Mucosa of stomach (tissue), 1 donor: Measurements from ENCODE around the gene PIK3CD.

Source experiments
- H3K27me3 ChIP-seq: one replicate; pipeline ENCODE4 v1.7.0; 2013; ENCODE audit warnings: mild to moderate bottlenecking, low read length; ENCODE audit not compliant: control insufficient read depth, insufficient read depth
- H3K36me3 ChIP-seq: one replicate; pipeline ENCODE4 v1.7.0; 2013; ENCODE audit warnings: low read length; ENCODE audit not compliant: control insufficient read depth, insufficient read depth
- H3K4me1 ChIP-seq: one replicate; pipeline ENCODE4 v1.7.0; 2013; ENCODE audit warnings: mild to moderate bottlenecking, low read length; ENCODE audit not compliant: control insufficient read depth, insufficient read depth
- H3K4me3 ChIP-seq: one replicate; pipeline ENCODE4 v1.7.0; 2013; ENCODE audit warnings: low read length
- H3K9ac ChIP-seq: one replicate; pipeline ENCODE4 v1.7.0; 2013; ENCODE audit warnings: mild to moderate bottlenecking, low read length, moderate library complexity
- H3K9me3 ChIP-seq: one replicate; pipeline ENCODE4 v1.7.0; 2013; ENCODE audit warnings: mild to moderate bottlenecking, low read length, moderate library complexity; ENCODE audit not compliant: control insufficient read depth
- donor health status: Pancreatic carcinoma.

Gene PIK3CD

DNA sequence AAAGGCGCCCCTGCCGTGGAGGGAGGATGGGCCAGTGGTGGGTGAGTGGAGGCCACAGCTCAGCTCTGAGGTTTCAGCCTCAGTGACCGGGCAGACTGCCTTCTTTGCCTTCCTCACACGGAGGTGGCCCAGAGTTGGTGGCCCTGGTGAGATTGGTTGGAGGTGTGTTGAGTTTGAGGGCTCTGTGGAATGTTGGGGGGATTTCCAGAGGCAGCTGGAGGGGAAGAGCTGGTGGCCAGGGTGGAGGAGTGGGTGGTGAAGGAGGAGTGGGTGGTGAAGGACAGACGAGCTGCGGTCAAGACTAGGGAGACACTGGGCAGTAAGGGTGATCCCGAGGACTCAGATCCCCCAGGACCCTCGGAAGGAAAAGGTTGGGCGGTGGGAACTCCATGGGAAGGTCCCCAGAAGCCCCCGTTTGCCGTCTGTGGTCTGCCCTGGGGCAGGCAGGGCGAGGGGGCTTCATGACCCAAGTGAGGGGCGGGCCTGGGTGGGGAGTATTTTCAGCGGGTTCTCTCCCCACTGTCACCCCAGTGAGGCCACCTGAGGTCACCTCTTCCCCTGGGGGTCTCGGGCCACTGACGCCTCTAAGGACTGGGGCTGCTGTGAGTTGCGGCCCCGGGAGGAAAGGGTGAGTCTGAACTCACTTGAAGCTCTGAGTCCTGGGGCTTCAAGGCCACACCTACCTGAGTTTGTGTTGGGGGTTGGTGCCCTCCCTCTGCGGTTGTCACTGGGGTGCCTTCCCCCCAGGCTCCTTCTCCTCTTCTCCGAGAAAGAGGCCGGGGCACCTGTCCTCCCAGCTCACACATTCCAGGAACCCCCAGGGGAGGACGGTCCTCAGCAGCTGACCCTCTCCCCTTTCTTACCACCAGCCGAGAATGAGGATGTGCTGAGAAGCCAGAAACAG is 22.7 kb upstream of the PIK3CD start:
- no peak overlapping the region for H3K4me3 ChIP-seq
- H3K9ac ChIP-seq = no peak overlapping the region
- peaks cover 11% of the 10 kb centered on the region for H3K27me3 ChIP-seq
- H3K36me3 ChIP-seq = no peaks in the 10 kb centered on the region
- H3K4me1 ChIP-seq = no peaks in the 10 kb centered on the region
- H3K9me3 ChIP-seq = no peaks in the 10 kb centered on the region

DNA sequence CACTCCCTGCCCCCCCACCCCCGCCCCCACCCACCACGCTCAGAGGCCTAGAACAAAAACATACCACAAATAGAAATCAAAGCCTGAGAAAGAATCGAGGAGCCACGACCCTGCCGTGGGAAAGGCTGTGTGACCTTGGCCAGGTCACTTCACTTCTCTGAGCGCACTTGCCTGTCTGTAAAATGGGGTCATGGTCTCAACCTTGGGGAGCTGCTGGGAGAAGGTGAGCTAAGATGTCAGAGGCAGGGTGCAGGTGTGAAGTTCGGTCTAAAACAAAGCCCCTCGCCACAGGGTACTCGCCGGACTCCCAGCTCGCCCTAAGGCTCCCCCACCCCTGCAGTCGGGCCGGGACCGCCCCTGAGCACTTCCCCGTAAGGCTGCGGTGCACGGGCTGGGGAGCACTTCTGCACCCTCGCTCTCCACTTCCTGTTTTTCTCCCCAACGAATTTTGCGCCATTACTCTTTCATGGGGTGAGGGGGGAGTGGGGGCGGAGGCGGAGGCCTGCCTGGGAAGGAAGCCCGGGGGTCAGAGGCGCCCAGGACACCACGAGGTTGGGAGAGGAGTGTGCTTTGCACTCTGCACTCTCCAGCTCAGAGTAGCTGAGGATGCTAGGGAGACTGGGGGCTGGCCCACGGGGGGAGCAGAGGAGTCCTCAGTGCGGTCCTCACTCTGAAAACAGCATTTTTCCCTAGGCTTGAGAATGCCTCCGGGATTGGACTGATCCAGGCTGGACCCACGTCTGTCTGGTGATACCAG is 21.9 kb upstream of the PIK3CD start:
- H3K9ac ChIP-seq = no peak overlapping the region
- H3K9me3 ChIP-seq = no peaks in the 10 kb centered on the region
- peaks cover 11% of the 10 kb centered on the region for H3K27me3 ChIP-seq
- no peaks in the 10 kb centered on the region for H3K4me1 ChIP-seq
- H3K4me3 ChIP-seq = no peak overlapping the region
- H3K36me3 ChIP-seq = no peaks in the 10 kb centered on the region

DNA sequence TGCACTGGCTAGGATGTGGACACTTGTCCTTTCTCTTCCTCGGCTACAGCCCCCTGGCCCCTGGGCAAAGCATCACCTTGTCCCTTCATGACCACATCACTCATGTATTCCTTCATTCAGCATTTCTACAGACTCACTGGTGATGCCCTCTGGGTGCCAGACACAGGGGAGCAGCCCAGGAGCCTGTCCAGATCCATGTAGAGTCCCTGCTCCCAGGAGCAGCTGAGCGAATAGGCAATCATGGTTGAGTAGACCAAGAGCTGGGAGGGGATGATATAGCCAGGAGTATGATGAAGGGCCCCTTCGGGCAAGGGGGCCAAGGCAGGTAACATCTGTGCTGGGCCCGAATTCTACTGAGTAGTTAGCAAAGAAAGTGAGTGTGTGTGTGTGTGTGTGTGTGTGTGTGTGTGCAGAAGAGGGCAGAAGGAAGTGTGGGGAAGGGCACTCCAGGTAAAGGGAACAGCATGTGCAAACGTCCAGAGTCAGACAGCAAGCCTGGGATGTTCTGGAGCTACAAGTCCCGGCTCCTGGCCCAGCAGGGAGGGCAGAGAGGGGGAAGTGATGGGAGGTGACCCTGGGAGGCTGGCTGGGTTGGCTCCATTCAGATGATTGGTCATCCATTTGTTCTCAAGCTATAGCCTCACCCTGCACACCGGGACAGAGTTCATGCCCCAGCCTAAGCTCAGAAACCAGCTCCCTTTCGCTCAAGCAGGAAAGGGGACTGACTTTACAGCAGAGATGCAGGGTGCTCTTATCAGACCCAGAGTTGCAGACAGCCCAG is 21.0 kb upstream of the PIK3CD start:
- no peaks in the 10 kb centered on the region for H3K4me1 ChIP-seq
- H3K4me3 ChIP-seq = no peak overlapping the region
- H3K27me3 ChIP-seq = peaks cover 11% of the 10 kb centered on the region
- no peaks in the 10 kb centered on the region for H3K36me3 ChIP-seq
- no peaks in the 10 kb centered on the region for H3K9me3 ChIP-seq
- H3K9ac ChIP-seq = no peak overlapping the region

DNA sequence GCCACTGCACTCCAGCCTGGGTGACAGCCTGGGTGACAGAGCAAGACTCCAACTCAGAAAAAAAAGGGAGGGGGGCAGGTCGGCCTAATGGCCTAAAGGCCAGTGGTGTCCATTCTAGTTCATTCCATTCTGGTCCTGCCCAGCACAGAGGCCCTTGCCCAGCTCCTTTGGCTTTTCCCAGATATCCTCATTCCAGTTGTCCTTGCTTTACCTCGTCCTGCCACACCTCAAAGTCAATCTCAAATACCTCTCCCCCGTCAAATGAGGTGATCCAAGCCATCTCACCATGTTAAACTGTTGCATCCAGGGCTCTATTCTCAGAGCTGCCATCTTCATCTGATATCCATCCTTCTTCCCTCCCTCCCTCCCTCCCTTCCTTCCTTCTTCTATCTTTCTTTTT is 19.9 kb upstream of the PIK3CD start:
- no peaks in the 10 kb centered on the region for H3K4me1 ChIP-seq

DNA sequence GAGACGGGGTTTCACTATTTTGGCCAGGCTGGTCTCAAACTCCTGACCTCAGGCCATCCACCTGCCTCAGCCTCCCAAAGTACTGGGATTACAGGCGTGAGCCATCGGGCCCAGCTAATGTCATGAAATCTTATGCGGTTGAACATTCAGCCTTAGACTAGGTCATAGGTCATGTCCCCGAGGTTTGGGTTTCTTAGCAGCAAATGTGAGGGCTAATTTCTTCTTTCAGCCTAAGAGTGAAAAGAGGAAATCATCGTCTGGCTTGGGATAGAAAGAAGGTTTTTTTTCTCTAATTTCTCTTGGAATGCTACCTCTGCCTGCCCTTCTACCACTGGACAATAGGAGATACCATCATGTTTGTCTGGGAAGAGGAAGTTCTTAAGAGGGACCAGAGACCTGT is 18.0 kb upstream of the PIK3CD start:
- H3K4me1 ChIP-seq = no peaks in the 10 kb centered on the region
- H3K9me3 ChIP-seq = no peaks in the 10 kb centered on the region
- no peak overlapping the region for H3K9ac ChIP-seq
- no peak overlapping the region for H3K4me3 ChIP-seq
- no peaks in the 10 kb centered on the region for H3K36me3 ChIP-seq
- no peaks in the 10 kb centered on the region for H3K27me3 ChIP-seq

More for the DNA sequence above, 19.9 kb upstream of the PIK3CD start:
- Histone ChIP-seq H3K36me3 (no peaks in the 10 kb centered on the region), H3K27me3 (no peaks in the 10 kb centered on the region), H3K4me3 (no peak overlapping the region), H3K9me3 (no peaks in the 10 kb centered on the region), H3K9ac (no peak overlapping the region)

DNA sequence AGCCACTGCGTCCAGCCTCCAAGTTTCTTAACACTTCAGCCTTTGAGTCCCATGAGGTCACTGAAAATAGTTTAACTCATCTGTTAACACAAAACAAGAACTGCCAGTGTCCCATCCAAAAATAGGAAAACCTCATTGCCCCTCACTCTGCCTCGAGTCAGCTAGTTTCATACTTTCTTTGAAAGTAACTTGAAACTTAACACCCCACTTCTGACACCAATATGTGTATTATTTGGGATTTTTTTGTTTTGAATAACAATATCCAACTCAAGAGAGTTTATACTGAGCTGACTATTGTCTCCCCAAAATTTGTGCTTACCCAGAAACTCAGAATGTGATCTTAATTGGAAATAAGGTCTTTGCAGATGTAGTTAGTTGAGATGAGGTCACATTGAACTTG is 16.9 kb upstream of the PIK3CD start:
- no peak overlapping the region for H3K4me3 ChIP-seq
- no peaks in the 10 kb centered on the region for H3K4me1 ChIP-seq

DNA sequence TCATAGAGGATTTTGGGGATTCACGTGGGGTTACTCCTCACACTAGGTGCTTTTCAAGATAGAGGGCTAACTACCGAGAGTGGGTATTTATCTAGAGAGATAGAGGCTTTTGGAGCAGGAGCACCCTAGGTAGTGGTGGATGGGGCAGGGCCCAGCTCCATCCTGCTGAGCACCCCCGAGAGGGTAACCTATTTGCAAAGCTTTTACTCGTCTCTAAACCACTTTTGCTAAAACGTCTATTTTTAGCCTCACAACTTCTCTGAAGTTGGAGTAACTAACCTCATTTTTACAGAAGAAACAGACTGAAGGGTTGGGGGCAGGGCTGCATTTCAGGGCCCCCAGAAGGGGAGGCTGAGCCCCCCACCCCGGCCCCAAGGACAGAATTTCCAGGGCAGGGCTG is 12.3 kb upstream of the PIK3CD start:
- Histone ChIP-seq H3K4me1 (no peaks in the 10 kb centered on the region), H3K9ac (no peak overlapping the region), H3K27me3 (no peaks in the 10 kb centered on the region), H3K9me3 (no peaks in the 10 kb centered on the region), H3K36me3 (no peaks in the 10 kb centered on the region), H3K4me3 (no peak overlapping the region)

More for the DNA sequence above, 16.9 kb upstream of the PIK3CD start:
- no peaks in the 10 kb centered on the region for H3K9me3 ChIP-seq
- no peak overlapping the region for H3K9ac ChIP-seq
- no peaks in the 10 kb centered on the region for H3K36me3 ChIP-seq
- no peaks in the 10 kb centered on the region for H3K27me3 ChIP-seq

DNA sequence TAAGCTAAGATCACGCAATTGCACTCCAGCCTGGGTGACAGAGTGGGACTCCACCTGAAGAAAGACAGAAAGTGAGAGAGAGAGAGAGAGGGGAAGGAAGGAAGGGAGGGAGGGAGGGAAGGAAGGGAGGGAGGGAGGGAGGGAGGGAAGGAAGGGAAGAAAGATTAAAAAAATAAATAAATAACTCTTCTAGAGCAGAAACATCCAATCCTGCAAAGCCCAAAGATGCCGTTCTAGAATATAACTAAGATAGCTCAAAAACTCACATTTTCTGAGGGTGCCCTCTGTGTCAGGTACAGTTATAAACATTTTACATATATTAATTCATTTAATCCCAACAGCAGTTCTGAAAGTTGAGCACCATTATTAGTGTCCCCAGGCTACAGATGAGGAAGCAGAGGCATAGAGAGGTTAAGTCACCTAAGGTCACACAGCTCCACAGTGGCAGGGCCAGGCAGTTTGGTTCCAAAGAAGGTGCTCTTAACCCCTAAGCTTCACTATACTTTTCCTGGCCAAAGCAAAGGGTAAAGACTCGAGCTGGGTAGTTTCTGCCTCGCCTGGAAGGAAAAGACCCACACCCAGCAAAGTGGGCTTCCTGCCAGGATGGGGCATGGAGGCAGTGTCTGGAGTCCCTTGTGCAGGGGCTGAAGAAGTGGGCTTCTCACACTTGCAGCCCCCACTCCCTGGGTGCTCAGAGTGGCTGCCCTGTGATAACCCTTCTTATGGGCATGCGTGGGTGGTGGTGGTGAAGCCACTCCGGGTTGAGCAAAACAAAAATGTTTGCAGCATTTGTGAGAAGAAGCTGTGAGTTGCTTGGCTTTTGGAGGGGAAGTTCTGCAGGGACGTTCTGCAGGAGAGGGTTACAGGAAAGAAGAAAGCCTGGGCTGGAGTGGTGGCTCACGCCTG is 7.9 kb upstream of the PIK3CD start:
- no peaks in the 10 kb centered on the region for H3K27me3 ChIP-seq
- H3K9me3 ChIP-seq = no peaks in the 10 kb centered on the region
- H3K4me3 ChIP-seq = no peak overlapping the region
- no peaks in the 10 kb centered on the region for H3K4me1 ChIP-seq
- H3K9ac ChIP-seq = no peak overlapping the region
- no peaks in the 10 kb centered on the region for H3K36me3 ChIP-seq

DNA sequence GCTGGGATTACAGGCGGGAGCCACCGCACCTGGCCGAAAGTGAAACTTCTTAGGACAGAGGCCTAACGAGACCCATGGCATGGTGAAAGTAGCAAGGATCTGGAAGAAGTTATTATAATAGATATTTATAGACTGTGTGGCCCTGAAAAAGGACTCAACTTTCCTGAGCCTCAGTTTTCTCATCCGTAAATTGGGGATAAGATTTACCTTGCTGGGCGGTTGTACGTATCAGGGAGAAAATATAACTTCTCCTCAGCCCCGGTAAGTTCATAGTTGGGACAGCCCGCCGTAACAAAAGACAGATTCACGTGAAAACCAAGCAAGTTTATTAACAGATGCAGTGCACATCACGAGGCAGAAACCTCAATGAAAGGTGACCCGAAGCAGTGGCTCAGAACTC is 5.5 kb upstream of the PIK3CD start:
- peaks cover 16% of the 10 kb centered on the region for H3K27me3 ChIP-seq
- peaks cover 1% of the 10 kb centered on the region for H3K4me1 ChIP-seq
- H3K36me3 ChIP-seq = no peaks in the 10 kb centered on the region

DNA sequence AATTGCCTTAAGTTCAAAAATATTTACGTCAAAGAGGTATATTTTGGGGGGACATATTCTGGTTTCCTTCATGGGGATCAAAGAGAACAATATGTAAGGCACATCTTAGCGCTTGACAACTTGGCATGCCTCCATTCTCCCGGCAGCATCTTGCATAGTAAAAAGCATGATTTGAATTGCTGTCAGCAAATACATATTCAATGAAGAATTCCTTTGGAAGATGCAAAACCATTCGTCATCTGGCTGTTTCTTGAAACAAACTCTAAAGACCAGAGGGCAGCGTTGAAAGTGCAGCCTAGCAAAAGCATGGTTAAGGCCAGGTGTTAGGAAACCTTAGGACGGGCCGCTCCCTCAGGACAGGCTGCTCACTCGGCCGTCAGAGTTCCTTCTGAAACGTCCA is 3.4 kb upstream of the PIK3CD start:
- H3K4me1 ChIP-seq = peaks cover 3% of the 10 kb centered on the region
- H3K9me3 ChIP-seq = no peaks in the 10 kb centered on the region
- H3K9ac ChIP-seq = no peak overlapping the region
- H3K4me3 ChIP-seq = no peak overlapping the region
- H3K36me3 ChIP-seq = no peaks in the 10 kb centered on the region
- peaks cover 35% of the 10 kb centered on the region for H3K27me3 ChIP-seq

More for the DNA sequence above, 5.5 kb upstream of the PIK3CD start:
- no peaks in the 10 kb centered on the region for H3K9me3 ChIP-seq
- H3K4me3 ChIP-seq = no peak overlapping the region
- H3K9ac ChIP-seq = no peak overlapping the region

DNA sequence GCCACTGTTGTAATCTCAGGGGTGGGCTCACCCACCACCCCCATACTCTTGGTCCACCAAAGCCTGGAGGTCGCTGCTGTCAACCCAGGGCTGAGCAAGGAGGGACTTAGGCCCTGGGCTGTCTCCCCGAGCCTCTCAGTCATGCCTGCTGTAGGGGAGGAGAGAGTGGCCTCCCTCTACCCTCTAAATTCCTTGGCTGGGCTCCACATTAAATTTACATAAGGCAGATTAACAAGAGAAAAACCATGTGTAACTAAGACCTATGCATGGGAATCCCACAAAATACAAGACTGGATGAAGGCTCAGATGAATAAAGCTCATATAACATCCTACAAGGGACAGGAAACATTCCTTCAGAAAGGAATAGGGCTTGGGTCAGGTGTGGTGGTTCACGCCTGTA is 1.8 kb upstream of the PIK3CD start:
- no peak overlapping the region for H3K9ac ChIP-seq
- H3K4me3 ChIP-seq = no peak overlapping the region
- H3K36me3 ChIP-seq = no peaks in the 10 kb centered on the region
- H3K9me3 ChIP-seq = no peaks in the 10 kb centered on the region
- H3K27me3 ChIP-seq = peaks cover 48% of the 10 kb centered on the region
- peaks cover 3% of the 10 kb centered on the region for H3K4me1 ChIP-seq
